Ovary (tissue), 9 donors: ENCODE data around the gene C16orf92. TPM values are rescaled to one million over a fixed set of nuclear protein-coding genes. Genes with fewer than 3 reads are reported as not detected.

Experiments
- DNase-seq, 5 donors: peaks; one replicate each; pipeline ENCODE4 v3.0.0-alpha.2; 2019 to 2020
- H3K27ac ChIP-seq, 2 donors: fragments of 200-600 bp; one replicate each; pipeline versions ENCODE4 v1.5.1 to v1.8.0; 2019 to 2022
- H3K27me3 ChIP-seq: fragments of 200-600 bp; one replicate; pipeline ENCODE4 v1.8.0; 2022
- H3K36me3 ChIP-seq: fragments of 200-600 bp; sonication (generic); one replicate; pipeline ENCODE4 v1.5.1; 2019
- H3K4me1 ChIP-seq: one replicate; pipeline ENCODE4 v1.8.1; 2013; ENCODE audit warnings: mild to moderate bottlenecking, moderate library complexity; ENCODE audit not compliant: insufficient read depth
- H3K4me3 ChIP-seq: fragments of 200-600 bp; sonication (generic); one replicate; pipeline ENCODE4 v1.5.1; 2017
- H3K9me3 ChIP-seq, 2 donors: fragments of 200-600 bp in 1 of 2; sonication (generic) in 1 of 2; one replicate each; pipeline versions ENCODE4 v1.5.1 to v1.8.1; 2013 to 2019; ENCODE audit warnings: mild to moderate bottlenecking in 1 of 2, moderate library complexity in 1 of 2
- EP300 ChIP-seq: sonication (generic); formaldehyde crosslinking; IDR thresholded peaks from one replicate; pipeline ENCODE4 v1.6.1; 2017; ENCODE audit warnings: antibody characterized with exemption
- POLR2A ChIP-seq: fragments of 450-650 bp; IDR thresholded peaks from one replicate; pipeline ENCODE4 v1.6.1; 2017; ENCODE audit warnings: antibody characterized with exemption, mild to moderate bottlenecking, moderate library complexity
- WGBS, 3 donors: extraction: QIAGEN DNeasy Blood & Tissue Kit in 1 of 3; methylation state at CpG; one replicate each; pipeline versions ENCODE4 v1.1.5 to v1.1.7; 2013 to 2017; 5-methylcytosine and 5-hydroxymethylcytosine counted together
- intact Hi-C, 4 donors: fragments of 100-400 bp; cut with DNase I; formaldehyde crosslinking; loops; one replicate each; pipeline versions ENCODE4 v1.11.0 to v1.15.1; 2022 to 2023
- polyA plus RNA-seq, 2 donors: library from polyadenylated mRNA; stranded (reverse); fragments of 200-250 nt in 1 of 2; fragments of 350-450 nt in 1 of 2; fragmentation: Illumina TruSeq in 1 of 2; extraction: RNeasy Lipid Tissue Mini Kit (QIAGEN cat#74804) in 1 of 2; gene quantifications; one replicate each; pipeline ENCODE4 v1.2.3, GENCODE V29; 2013 to 2014
- total RNA-seq, 7 donors: library from RNA; depleted of rRNA in 2 of 7; stranded (reverse); fragments of >200 nt in 2 of 7; fragmentation: NEBNext Ultra II Directional in 3 of 7; extraction: Animal tissue kit (Norgen Biotek cat#: 25700) in 3 of 7; gene quantifications; one replicate each; pipeline versions ENCODE4 v1.1.0 to v1.2.4, GENCODE V29; 2016 to 2023
- TF ChIP-seq, protein P1 (sequence below), 3 donors: fragments of 450-650 bp in 2 of 3; fragments of 200-600 bp in 1 of 3; IDR thresholded peaks; one replicate each; pipeline versions ENCODE4 v1.5.1 to v1.8.0; 2016 to 2022; ENCODE audit warnings: antibody characterized with exemption in 3 of 3, mild to moderate bottlenecking in 1 of 3
- donor health status: DM: no; HTN: no; CAD: no; lungs with moderate emphysema.
- donor health status: DM: no; HTN: no; CAD: no.
- donor health status: Bipolar disorder and iron deficiency.
- donor health status: DM: yes; HTN: yes; CAD: no.
- donor health status: DM: no; HTN: no; CAD: no.
- donor health status: DM: yes; HTN: yes; CAD: no.

Gene C16orf92
- total and polyA plus RNA-seq, 9 donors: not detected

DNA sequence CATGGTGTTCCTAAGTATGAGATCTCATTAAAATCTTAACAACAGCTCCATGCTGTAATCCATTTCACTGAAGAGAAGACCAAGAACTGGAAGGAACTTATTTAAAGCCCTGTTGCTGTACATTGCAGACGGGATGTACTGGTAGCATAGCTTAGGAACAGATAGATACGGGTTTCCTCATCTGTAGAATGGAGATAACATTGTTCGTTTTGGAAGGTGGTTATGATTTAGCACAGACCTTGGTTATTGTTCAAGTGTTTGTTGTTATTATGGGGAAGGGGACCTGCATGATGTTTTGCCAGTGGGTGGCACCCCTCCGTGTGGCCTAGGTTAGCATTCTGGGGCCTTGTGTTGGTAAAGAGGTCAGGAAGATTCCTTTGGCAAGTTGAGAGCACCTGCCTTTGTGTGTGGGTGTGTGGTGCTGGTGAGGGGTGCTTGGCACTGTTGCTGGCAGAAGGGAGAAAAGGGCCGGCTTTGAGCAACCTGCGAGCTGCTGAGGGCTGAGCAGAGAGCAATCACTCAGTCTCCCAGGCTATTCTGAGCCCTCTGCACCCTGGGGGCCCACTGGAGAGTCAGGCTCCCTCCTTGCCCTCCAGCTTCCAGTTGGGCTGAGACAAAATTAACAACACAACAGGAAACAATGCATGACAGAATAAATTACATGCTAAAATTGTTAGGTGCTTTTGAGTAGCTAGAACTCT, 47.0 kb upstream of the C16orf92 start:
- peak in 2 of 5 donors; percentile 12 to 23 for DNase-seq
- intact Hi-C loops: no loop called here
- H3K27ac ChIP-seq: no peak overlapping the region

DNA sequence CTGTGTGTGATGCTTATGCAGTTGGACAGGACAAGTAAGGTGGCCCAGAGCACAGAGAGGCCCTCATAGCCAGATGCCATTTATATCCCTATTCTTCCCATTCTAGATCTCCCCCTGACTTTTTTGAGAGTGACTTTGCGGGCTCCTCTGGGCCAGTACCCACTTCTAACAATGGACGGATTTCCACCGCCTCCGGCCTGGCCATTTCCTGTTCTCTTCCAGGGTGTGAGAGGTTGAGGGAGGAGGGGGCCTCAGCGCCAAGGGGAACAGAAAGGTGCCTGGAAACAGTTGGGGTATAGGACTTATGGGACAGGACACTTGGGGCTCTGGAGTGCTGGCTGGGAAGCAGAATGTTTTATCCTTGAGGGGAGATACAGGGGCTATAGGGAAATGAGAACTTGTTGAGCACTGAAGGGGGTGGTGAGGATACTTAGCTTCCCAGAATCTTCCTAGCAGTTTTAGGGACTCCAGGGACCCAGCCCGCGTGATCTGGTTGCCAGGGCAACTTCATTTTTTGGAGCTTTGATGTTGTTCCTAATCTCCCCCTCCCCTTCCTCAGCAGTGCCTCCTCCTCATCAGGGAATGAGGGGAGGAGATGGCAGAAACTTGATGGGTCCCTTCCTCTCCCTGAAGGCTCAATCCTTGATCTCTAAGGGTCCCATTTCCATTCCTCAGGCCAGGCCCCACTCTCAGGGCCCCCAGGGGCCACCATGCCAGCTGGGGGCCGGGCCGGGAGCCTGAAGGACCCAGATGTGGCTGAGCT, 45.8 kb upstream of the C16orf92 start:
- Histone ChIP-seq H3K4me1 (peaks cover 13% of the 10 kb centered on the region), H3K27me3 (no peaks in the 10 kb centered on the region), H3K4me3 (no peak overlapping the region), H3K36me3 (no peaks in the 10 kb centered on the region), H3K27ac (no peak overlapping the region), H3K9me3 (no peaks in the 10 kb centered on the region)
- DNase-seq: peak in 2 of 5 donors; percentile 10 to 31
- 59 to 65% (median 64%) methylated on average over 9 of the region's 9 CpGs for WGBS, 3 donors
- intact Hi-C loops: no loop called here
- TF ChIP-seq, protein P1, sequence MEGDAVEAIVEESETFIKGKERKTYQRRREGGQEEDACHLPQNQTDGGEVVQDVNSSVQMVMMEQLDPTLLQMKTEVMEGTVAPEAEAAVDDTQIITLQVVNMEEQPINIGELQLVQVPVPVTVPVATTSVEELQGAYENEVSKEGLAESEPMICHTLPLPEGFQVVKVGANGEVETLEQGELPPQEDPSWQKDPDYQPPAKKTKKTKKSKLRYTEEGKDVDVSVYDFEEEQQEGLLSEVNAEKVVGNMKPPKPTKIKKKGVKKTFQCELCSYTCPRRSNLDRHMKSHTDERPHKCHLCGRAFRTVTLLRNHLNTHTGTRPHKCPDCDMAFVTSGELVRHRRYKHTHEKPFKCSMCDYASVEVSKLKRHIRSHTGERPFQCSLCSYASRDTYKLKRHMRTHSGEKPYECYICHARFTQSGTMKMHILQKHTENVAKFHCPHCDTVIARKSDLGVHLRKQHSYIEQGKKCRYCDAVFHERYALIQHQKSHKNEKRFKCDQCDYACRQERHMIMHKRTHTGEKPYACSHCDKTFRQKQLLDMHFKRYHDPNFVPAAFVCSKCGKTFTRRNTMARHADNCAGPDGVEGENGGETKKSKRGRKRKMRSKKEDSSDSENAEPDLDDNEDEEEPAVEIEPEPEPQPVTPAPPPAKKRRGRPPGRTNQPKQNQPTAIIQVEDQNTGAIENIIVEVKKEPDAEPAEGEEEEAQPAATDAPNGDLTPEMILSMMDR (IDR thresholded peaks at IDR 0.05): no peak
- TF ChIP-seq EP300: no peak
- TF ChIP-seq POLR2A: no peak

More for the DNA sequence above, 47.0 kb upstream of the C16orf92 start:
- Histone ChIP-seq H3K4me3 (peak overlapping the region; percentile 4), H3K9me3 (no peaks in the 10 kb centered on the region), H3K36me3 (no peaks in the 10 kb centered on the region), H3K4me1 (peaks cover 13% of the 10 kb centered on the region), H3K27me3 (no peaks in the 10 kb centered on the region)
- TF ChIP-seq EP300 (no peak), POLR2A (no peak)
- TF ChIP-seq, protein P1 (IDR thresholded peaks at IDR 0.05): no peak
- whole genome bisulfite sequencing, 3 donors: 9 to 14% (median 10%) methylated on average over 6 of the region's 6 CpGs

DNA sequence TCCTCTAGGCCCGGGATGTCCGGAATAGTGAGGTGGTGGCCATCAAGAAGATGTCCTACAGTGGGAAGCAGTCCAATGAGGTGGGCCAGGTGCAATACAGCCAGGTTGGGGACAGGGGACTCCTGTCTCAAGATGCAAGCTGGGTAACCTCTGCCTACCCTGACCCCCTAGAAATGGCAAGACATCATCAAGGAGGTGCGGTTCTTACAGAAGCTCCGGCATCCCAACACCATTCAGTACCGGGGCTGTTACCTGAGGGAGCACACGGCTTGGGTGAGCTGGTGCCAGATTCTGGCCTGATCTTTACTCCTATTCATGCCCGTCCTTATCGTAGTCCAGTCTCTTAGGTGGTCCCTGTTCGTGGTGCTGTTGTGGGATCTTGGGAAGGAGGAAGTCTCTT, 44.9 kb upstream of the C16orf92 start:
- intact Hi-C loops: no loop called here
- H3K4me1 ChIP-seq: peaks cover 13% of the 10 kb centered on the region
- no peaks in the 10 kb centered on the region for H3K36me3 ChIP-seq
- DNase-seq: peak in 2 of 5 donors; percentile 10 to 14
- H3K9me3 ChIP-seq: no peaks in the 10 kb centered on the region
- no peak overlapping the region for H3K4me3 ChIP-seq
- TF ChIP-seq EP300 (no peak), POLR2A (no peak)
- TF ChIP-seq, protein P1 (IDR thresholded peaks at IDR 0.05): no peak
- 88 to 90% (median 89%) methylated on average over 9 of the region's 9 CpGs for WGBS, 3 donors
- no peak overlapping the region for H3K27ac ChIP-seq
- no peaks in the 10 kb centered on the region for H3K27me3 ChIP-seq

DNA sequence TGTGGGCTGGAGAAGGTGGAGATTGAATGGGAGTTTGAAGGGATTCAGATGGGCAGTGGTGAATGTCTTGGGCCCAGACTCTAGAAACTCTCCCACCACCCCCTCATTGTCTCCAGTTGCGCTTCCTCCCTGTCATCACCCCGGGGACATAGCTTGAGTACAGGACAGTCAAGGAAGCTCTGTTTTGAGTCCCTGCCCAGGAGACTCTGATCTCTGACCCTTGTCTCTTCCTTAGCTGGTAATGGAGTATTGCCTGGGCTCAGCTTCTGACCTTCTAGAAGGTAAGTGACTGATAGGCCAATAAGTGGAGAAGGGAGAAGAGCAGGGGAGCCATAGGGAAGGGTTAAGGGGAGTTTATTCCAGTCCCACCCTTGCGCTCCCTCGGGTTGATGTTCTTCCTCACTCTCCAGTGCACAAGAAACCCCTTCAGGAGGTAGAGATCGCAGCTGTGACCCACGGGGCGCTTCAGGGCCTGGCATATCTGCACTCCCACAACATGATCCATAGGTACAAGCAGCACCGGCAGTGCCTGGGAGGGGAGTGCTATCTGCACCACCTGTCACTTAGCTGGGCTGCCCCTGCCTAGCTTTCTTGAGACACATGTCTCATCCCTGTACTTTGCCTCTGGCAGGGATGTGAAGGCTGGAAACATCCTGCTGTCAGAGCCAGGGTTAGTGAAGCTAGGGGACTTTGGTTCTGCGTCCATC, 44.3 kb upstream of the C16orf92 start:
- no peaks in the 10 kb centered on the region for H3K36me3 ChIP-seq
- peak in 2 of 5 donors; percentile 8 to 17 for DNase-seq
- H3K27ac ChIP-seq: no peak overlapping the region
- TF ChIP-seq, protein P1 (IDR thresholded peaks at IDR 0.05): no peak
- TF ChIP-seq POLR2A: no peak
- no peak for TF ChIP-seq EP300
- peaks cover 13% of the 10 kb centered on the region for H3K4me1 ChIP-seq
- no peak overlapping the region for H3K4me3 ChIP-seq
- intact Hi-C loops: no loop called here
- no peaks in the 10 kb centered on the region for H3K9me3 ChIP-seq
- H3K27me3 ChIP-seq: no peaks in the 10 kb centered on the region
- WGBS, 3 donors: 84 to 87% (median 86%) methylated on average over 9 of the region's 9 CpGs
